ENCODE data around the gene GPX4. TPM values are rescaled to one million over a fixed set of nuclear protein-coding genes. Genes with fewer than 3 reads are reported as not detected.

Gene GPX4
- total and polyA plus RNA-seq, 10 of the 15 experiments (the other 5 are each of a cell fraction or from before 2014, with no cell fraction given): 33.3 to 749 (median 297) TPM

GRCh38 chr19:1113030-1113985 lies 9.5 kb downstream of the GPX4 start (continued):
- TF ChIP-seq, protein P1, sequence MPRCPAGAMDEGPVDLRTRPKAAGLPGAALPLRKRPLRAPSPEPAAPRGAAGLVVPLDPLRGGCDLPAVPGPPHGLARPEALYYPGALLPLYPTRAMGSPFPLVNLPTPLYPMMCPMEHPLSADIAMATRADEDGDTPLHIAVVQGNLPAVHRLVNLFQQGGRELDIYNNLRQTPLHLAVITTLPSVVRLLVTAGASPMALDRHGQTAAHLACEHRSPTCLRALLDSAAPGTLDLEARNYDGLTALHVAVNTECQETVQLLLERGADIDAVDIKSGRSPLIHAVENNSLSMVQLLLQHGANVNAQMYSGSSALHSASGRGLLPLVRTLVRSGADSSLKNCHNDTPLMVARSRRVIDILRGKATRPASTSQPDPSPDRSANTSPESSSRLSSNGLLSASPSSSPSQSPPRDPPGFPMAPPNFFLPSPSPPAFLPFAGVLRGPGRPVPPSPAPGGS (IDR thresholded peaks at IDR 0.05; ENCODE audit: borderline replicate concordance, insufficient read depth, low read depth, low read length, poor library complexity, severe bottlenecking): no peak
- no peak for TF ChIP-seq PAX5 (IDR thresholded peaks at IDR 0.05; ENCODE audit: borderline replicate concordance, low read depth, low read length)
- no peak for TF ChIP-seq PAX8 (IDR thresholded peaks at IDR 0.05)
- no peak for TF ChIP-seq ZBTB33 (IDR thresholded peaks at IDR 0.05)
- TF ChIP-seq YY1 (IDR thresholded peaks at IDR 0.05; ENCODE audit: low read depth, low read length): no peak
- peak; percentile 28; the same call in 1 of the 2 replicates for TF ChIP-seq HDGF (IDR thresholded peaks at IDR 0.05)
- no peak for TF ChIP-seq RCOR1 (conservative IDR thresholded peaks at IDR 0.05; ENCODE audit: low read depth, low read length)
- peak in 1 of 2 experiments; percentile 18; a peak in 2 of 4 replicates for TF ChIP-seq BHLHE40 (IDR thresholded peaks at IDR 0.05; ENCODE audit: borderline replicate concordance in 1 of 2, low read depth in 2 of 2, low read length in 1 of 2)
- TF ChIP-seq CTCF (IDR thresholded peaks at IDR 0.05 in 2 of 3, conservative IDR thresholded peaks at IDR 0.05 in 1 of 3; ENCODE audit: control insufficient read depth in 2 of 3, extremely low read depth in 1 of 3, insufficient read depth in 1 of 3, low read depth in 3 of 3, low read length in 3 of 3): peak; percentile 62 to 90 (median 90)
- TF ChIP-seq MAX (IDR thresholded peaks at IDR 0.05; ENCODE audit: low read depth, low read length): peak; percentile 21; the same call in 1 of the 2 replicates
- no peak for TF ChIP-seq TBL1XR1 (IDR thresholded peaks at IDR 0.05; ENCODE audit: low read depth, low read length)
- TF ChIP-seq TCF12 (IDR thresholded peaks at IDR 0.05; ENCODE audit: low read depth, low read length): peak; percentile 82
- no peak for TF ChIP-seq PML (IDR thresholded peaks at IDR 0.05; ENCODE audit: low read length)
- 0 out of 2 replicates have a peak, but pooled peaks have one; percentile 19 for TF ChIP-seq BACH1 (IDR thresholded peaks at IDR 0.05; ENCODE audit: borderline replicate concordance)
- no peak for TF ChIP-seq ZNF384 (IDR thresholded peaks at IDR 0.05; ENCODE audit: borderline replicate concordance, low read depth, low read length)
- no peak for TF ChIP-seq MYB (IDR thresholded peaks at IDR 0.05; ENCODE audit: borderline replicate concordance, low read depth, low read length)
- TF ChIP-seq IRF4 (IDR thresholded peaks at IDR 0.05; ENCODE audit: low read depth, low read length): no peak
- TF ChIP-seq NRF1 (conservative IDR thresholded peaks at IDR 0.05; ENCODE audit: low read depth, low read length): no peak
- TF ChIP-seq SMARCA5 (IDR thresholded peaks at IDR 0.05): 0 out of 2 replicates have a peak, but pooled peaks have one; percentile 23
- no peak for TF ChIP-seq ZNF622 (IDR thresholded peaks at IDR 0.05)
- no peak for TF ChIP-seq CEBPB (IDR thresholded peaks at IDR 0.05; ENCODE audit: borderline replicate concordance in 1 of 2, low read depth in 2 of 2, low read length in 2 of 2)
- TF ChIP-seq MTA3 (IDR thresholded peaks at IDR 0.05; ENCODE audit: borderline replicate concordance, low read length): no peak
- TF ChIP-seq PBX3 (IDR thresholded peaks at IDR 0.05; ENCODE audit: insufficient replicate concordance, low read depth, low read length): peak; percentile 72
